Keratinocyte (primary cell): Measurements from ENCODE around the gene DPP9. TPM values are rescaled to one million over a fixed set of nuclear protein-coding genes. Genes with fewer than 3 reads are reported as not detected.
A peak's percentile ranks its signal among the peaks of the same experiment; 100 is the strongest.

Experiments used
- DNase-seq: peaks from one replicate; pipeline ENCODE4 v3.0.0-alpha.2; 2011; ENCODE audit warnings: low read depth, missing footprints, low spot score
- FAIRE-seq: peaks from 2 replicates; lab custom pipeline; 2011; peaks lifted over from hg19 to GRCh38; lab: Jason Lieb, UNC
- H2AFZ ChIP-seq: 2 replicates; pipeline ENCODE4 v1.6.0; 2012; ENCODE audit warnings: low read length, control low read depth, inconsistent platforms; ENCODE audit not compliant: control insufficient read depth
- H3K27ac ChIP-seq: 2 replicates; pipeline ENCODE4 v1.5.1; 2011; ENCODE audit warnings: low read length; ENCODE audit not compliant: control insufficient read depth, insufficient read depth
- H3K27me3 ChIP-seq: 3 replicates; pipeline ENCODE4 v1.6.0; 2011; ENCODE audit warnings: low read length; ENCODE audit not compliant: control insufficient read depth, insufficient read depth; ENCODE audit errors: extremely low read depth
- H3K36me3 ChIP-seq, 2 experiments: 2 replicates in 1 of 2; 3 replicates in 1 of 2; pipeline ENCODE4 v1.5.1; 2011; ENCODE audit warnings: low read length in 2 of 2, mild to moderate bottlenecking in 1 of 2; ENCODE audit not compliant: control insufficient read depth in 2 of 2, insufficient read depth in 2 of 2; ENCODE audit errors: extremely low read depth in 1 of 2
- H3K4me1 ChIP-seq: 3 replicates; pipeline ENCODE4 v1.5.1; 2011; ENCODE audit warnings: low read length; ENCODE audit not compliant: control insufficient read depth, insufficient read depth; ENCODE audit errors: extremely low read depth
- H3K4me2 ChIP-seq: 3 replicates; pipeline ENCODE4 v1.6.0; 2011; ENCODE audit warnings: low read depth, low read length; ENCODE audit not compliant: control insufficient read depth, insufficient read depth; ENCODE audit errors: extremely low read depth
- H3K4me3 ChIP-seq, 3 experiments: fragments of 200-600 bp in 1 of 3; sonication (generic) in 1 of 3; 2 replicates in 2 of 3; 3 replicates in 1 of 3; pipeline ENCODE4 v1.5.1; 2011 to 2016; ENCODE audit warnings: low read length in 3 of 3, mild to moderate bottlenecking in 3 of 3, control low read depth in 2 of 3, inconsistent platforms in 1 of 3, low read depth in 1 of 3, mixed read lengths in 1 of 3, mixed run types in 1 of 3, moderate library complexity in 1 of 3; ENCODE audit not compliant: control insufficient read depth in 2 of 3, insufficient read depth in 2 of 3; ENCODE audit errors: extremely low read depth in 1 of 3
- H3K79me2 ChIP-seq: 2 replicates; pipeline ENCODE4 v1.6.0; 2012; ENCODE audit warnings: low read length; ENCODE audit not compliant: control insufficient read depth, insufficient read depth
- H3K9ac ChIP-seq: 3 replicates; pipeline ENCODE4 v1.6.0; 2011; ENCODE audit warnings: low read length; ENCODE audit not compliant: control insufficient read depth, insufficient read depth; ENCODE audit errors: extremely low read depth
- H3K9me1 ChIP-seq: 3 replicates; pipeline ENCODE4 v1.6.0; 2011; ENCODE audit warnings: low read length; ENCODE audit not compliant: control insufficient read depth, insufficient read depth; ENCODE audit errors: extremely low read depth
- H3K9me3 ChIP-seq: 2 replicates; pipeline ENCODE4 v1.5.1; 2012; ENCODE audit warnings: low read depth, low read length; ENCODE audit not compliant: control insufficient read depth
- H4K20me1 ChIP-seq: 3 replicates; pipeline ENCODE4 v1.6.0; 2011; ENCODE audit warnings: low read length; ENCODE audit not compliant: control insufficient read depth, insufficient read depth; ENCODE audit errors: extremely low read depth
- EZH2 ChIP-seq: IDR thresholded peaks from one replicate; pipeline ENCODE4 v1.6.1; 2012; ENCODE audit warnings: inconsistent platforms, mild to moderate bottlenecking, low read length, moderate library complexity
- dilution Hi-C: fragments of 300-500 bp; cut with MboI; formaldehyde crosslinking; loops from one replicate; pipeline ENCODE4 v1.7.0; 2020; ENCODE audit warnings: low sequenced_read_pairs; ENCODE audit not compliant: extremely low pct_ligation_motif_present
- polyA plus RNA-seq, 5 experiments: library from polyadenylated mRNA; depleted of rRNA in 3 of 5; stranded (reverse) in 3 of 5; stranded (forward) in 1 of 5; unstranded in 1 of 5; fragments of >200 nt; gene quantifications; 1 replicate in 1 of 5; 2 replicates in 3 of 5; 3 replicates in 1 of 5; pipeline versions ENCODE4 v1.2.1 to v1.2.3, GENCODE V29; 2011 to 2012; ENCODE audit warnings: missing spikeins in 2 of 5, low read depth in 1 of 5, low replicate concordance in 1 of 5
- TF ChIP-seq, protein P1 (sequence below), 3 experiments: IDR thresholded peaks in 1 of 3; conservative IDR thresholded peaks in 1 of 3; optimal IDR thresholded peaks in 1 of 3; 2 replicates in 2 of 3; 3 replicates in 1 of 3; pipeline versions ENCODE3 to v1.5.1; 2011; ENCODE audit warnings: low read length in 3 of 3, mild to moderate bottlenecking in 3 of 3, moderate library complexity in 2 of 3, control low read depth in 1 of 3, inconsistent platforms in 1 of 3; ENCODE audit not compliant: insufficient read depth in 2 of 3; ENCODE audit errors: extremely low read depth in 1 of 3

DPP9 gene
- polyA plus RNA-seq, 1 donor (not counting 4 experiments of a cell fraction or from before 2014, with no cell fraction given): 19.2 TPM

DNA sequence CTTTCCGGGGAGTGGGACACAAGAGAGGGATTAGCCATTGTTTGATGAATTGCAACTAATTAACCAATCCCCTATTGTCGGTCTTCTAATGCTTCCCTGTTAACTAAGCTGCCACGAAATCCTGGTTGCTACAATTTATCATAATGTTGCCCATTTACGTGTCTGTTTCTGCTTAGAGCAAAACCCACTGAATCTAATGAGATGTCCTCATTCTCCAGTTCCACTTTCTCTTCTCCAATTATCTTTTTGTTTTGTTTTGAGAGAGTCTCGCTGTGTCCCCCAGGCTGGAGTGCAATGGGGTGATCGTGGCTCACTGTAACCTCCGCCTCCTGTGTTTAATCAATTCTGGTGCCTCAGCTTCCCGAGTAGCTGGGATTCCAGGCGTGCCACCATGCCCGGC lies 5.2 kb upstream of the DPP9 start:
- H4K20me1 ChIP-seq: no peaks in the 10 kb centered on the region
- dilution Hi-C loops: no loop called here
- TF ChIP-seq, protein P1, sequence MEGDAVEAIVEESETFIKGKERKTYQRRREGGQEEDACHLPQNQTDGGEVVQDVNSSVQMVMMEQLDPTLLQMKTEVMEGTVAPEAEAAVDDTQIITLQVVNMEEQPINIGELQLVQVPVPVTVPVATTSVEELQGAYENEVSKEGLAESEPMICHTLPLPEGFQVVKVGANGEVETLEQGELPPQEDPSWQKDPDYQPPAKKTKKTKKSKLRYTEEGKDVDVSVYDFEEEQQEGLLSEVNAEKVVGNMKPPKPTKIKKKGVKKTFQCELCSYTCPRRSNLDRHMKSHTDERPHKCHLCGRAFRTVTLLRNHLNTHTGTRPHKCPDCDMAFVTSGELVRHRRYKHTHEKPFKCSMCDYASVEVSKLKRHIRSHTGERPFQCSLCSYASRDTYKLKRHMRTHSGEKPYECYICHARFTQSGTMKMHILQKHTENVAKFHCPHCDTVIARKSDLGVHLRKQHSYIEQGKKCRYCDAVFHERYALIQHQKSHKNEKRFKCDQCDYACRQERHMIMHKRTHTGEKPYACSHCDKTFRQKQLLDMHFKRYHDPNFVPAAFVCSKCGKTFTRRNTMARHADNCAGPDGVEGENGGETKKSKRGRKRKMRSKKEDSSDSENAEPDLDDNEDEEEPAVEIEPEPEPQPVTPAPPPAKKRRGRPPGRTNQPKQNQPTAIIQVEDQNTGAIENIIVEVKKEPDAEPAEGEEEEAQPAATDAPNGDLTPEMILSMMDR (optimal IDR thresholded peaks at IDR 0.05 in 1 of 3, IDR thresholded peaks at IDR 0.05 in 1 of 3, conservative IDR thresholded peaks at IDR 0.05 in 1 of 3; ENCODE audit: extremely low read depth in 1 of 3, insufficient read depth in 2 of 3, low read length in 3 of 3): no peak
- TF ChIP-seq EZH2: no peak
- H3K79me2 ChIP-seq: no peaks in the 10 kb centered on the region
- H3K36me3 ChIP-seq: peaks cover 0 to 2% of the 10 kb centered on the region in 2 experiments
- no peaks in the 10 kb centered on the region for H3K9me1 ChIP-seq
- H3K9ac ChIP-seq: no peak overlapping the region
- no peak overlapping the region for H3K4me3 ChIP-seq
- no peaks in the 10 kb centered on the region for H3K27me3 ChIP-seq
- DNase-seq: no peak
- no peak overlapping the region for H3K27ac ChIP-seq
- no peak for FAIRE-seq
- no peak overlapping the region for H2AFZ ChIP-seq
- H3K4me1 ChIP-seq: peaks cover 5% of the 10 kb centered on the region
- H3K4me2 ChIP-seq: no peak overlapping the region
- no peaks in the 10 kb centered on the region for H3K9me3 ChIP-seq

DNA sequence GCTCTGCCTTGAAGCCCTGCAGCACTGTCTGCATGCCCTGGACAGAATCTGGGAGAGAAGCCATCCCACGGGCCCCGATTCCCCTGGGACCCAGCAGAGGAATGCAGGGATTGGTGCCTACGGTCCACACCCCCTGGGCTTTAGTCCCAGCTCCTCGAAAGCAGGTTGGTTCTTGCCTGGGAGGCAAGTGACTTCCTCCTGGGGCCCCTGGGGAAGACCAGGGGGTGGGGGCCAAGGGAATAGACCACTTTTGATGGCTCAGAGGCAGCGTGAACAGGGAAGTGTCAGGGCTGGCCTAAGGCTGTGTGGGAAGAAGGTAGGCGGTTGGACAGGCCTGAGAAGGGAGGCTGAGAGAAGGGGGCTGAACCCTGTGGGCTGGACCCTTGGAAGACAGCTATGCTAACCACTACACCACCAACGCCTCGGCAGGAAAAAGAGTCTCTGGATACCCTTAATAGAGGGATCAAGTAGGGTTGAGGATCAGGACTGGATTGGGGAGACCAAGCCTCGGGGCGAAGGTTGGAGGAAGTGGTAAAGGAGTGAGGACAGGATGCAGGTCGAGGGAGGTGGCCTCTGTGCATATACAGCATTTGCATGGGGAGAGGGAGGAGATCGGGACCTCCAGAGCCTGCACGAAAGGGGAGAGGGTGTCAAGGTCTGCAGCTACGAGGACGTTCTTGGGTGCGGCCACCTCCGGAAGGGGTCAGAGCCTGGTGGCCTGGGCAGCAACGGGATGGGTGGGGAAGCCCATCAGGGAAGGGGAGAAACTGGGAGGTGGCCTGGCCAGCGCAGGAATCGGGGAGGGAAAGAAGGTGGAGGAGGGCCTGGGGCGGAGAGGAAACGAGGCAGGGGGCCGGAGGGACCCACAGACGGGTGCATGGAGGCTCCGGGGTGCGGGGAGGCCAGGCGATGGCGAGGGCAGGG lies 709 bp downstream of the DPP9 start:
- Histone ChIP-seq H3K36me3 (peaks cover 21 to 40% of the 10 kb centered on the region in 2 experiments), H3K4me3 (peak overlapping the region; percentile 73 to 100 (median 98)), H3K4me2 (peak overlapping the region; percentile 99), H3K27me3 (no peaks in the 10 kb centered on the region), H4K20me1 (no peaks in the 10 kb centered on the region), H3K27ac (peak overlapping the region; percentile 75), H3K79me2 (peaks cover 47% of the 10 kb centered on the region), H3K9me3 (no peaks in the 10 kb centered on the region), H3K9ac (peak overlapping the region; percentile 88), H2AFZ (no peak overlapping the region), H3K9me1 (no peaks in the 10 kb centered on the region), H3K4me1 (peaks cover 35% of the 10 kb centered on the region)
- peak; percentile 41 for FAIRE-seq
- no peak for DNase-seq
- dilution Hi-C loops: no loop called here
- TF ChIP-seq EZH2: no peak
- TF ChIP-seq, protein P1 (optimal IDR thresholded peaks at IDR 0.05 in 1 of 3, IDR thresholded peaks at IDR 0.05 in 1 of 3, conservative IDR thresholded peaks at IDR 0.05 in 1 of 3; ENCODE audit: extremely low read depth in 1 of 3, insufficient read depth in 2 of 3, low read length in 3 of 3): no peak
